ENCODE data around the gene JARID2.

Gene JARID2

DNA sequence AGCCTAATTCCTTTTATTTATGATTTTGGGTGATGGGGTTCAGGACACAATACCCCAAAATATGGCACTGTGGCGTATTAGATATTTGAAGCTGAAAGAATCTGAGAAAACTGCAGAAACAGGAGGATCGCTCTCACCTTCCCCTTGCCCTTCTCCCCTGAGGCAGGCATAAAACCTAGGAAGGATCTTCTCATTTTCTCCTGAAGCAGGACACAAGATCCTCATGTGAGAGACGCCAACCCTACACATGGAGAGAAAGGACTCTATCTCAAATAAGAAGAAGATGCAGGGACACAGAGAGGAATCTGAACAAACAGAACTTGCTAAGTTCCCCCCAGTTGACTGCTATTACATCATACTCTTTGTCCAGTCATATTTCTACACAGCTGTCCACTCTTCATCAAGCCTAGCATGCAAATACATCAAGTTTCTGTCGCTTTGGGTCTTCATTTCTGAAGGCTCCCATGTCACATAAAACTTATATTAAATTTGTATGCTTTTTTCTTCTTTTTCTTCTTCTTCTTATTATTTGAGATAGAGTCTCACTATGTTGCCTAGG, 307.9 kb downstream of the JARID2 start:
- POLR2A ChIA-PET = no interaction called here
- H3K4me3 ChIP-seq (ENCODE audit: low read depth, low read length) = no peak overlapping the region
- CTCF ChIA-PET = no interaction called here
- no peak for TF ChIP-seq CTCF (IDR thresholded peaks at IDR 0.05; ENCODE audit: insufficient read depth, low read length, missing control alignments)
- no peak for DNase-seq (ENCODE audit: low read depth, low spot score)

DNA sequence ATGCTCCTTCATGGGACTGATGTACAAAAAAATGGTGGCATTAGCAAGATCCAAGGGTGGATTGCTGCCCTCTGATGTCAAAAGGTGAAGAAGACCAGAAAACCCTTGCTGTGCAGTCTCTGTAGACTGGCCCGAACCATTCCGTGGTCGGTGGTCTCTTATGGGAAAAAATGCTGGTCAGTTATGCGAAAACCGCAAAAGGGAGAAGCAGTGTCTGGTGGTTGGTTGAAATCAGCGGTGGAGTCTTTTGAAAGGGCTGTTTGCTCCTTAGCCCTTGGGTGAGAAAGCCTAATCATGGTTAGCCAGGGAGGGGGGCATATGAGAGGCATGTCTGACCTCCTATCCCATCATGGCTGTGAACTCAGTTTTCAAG, 308.8 kb downstream of the JARID2 start:
- TF ChIP-seq CTCF (IDR thresholded peaks at IDR 0.05; ENCODE audit: insufficient read depth, low read length, missing control alignments) = no peak
- ChIA-PET POLR2A (no interaction called here), CTCF (no interaction called here)
- DNase-seq (ENCODE audit: low read depth, low spot score) = no peak
- no peak overlapping the region for H3K4me3 ChIP-seq (ENCODE audit: low read depth, low read length)

- CTCF ChIA-PET = no interaction called here
- DNase-seq (ENCODE audit: low read depth, low spot score) = no peak
- H3K4me3 ChIP-seq (ENCODE audit: low read depth, low read length) = no peak overlapping the region
- POLR2A ChIA-PET = no interaction called here
- TF ChIP-seq CTCF (IDR thresholded peaks at IDR 0.05; ENCODE audit: insufficient read depth, low read length, missing control alignments) = no peak
These were observed 309.5 kb downstream of the JARID2 start for GRCh38 chr6:15555101-15556038.

- DNase-seq (ENCODE audit: low read depth, low spot score) = no peak
- ChIA-PET POLR2A (no interaction called here), CTCF (no interaction called here)
- no peak overlapping the region for H3K4me3 ChIP-seq (ENCODE audit: low read depth, low read length)
- no peak for TF ChIP-seq CTCF (IDR thresholded peaks at IDR 0.05; ENCODE audit: insufficient read depth, low read length, missing control alignments)
These were observed 310.8 kb downstream of the JARID2 start for GRCh38 chr6:15556711-15557110.

DNA sequence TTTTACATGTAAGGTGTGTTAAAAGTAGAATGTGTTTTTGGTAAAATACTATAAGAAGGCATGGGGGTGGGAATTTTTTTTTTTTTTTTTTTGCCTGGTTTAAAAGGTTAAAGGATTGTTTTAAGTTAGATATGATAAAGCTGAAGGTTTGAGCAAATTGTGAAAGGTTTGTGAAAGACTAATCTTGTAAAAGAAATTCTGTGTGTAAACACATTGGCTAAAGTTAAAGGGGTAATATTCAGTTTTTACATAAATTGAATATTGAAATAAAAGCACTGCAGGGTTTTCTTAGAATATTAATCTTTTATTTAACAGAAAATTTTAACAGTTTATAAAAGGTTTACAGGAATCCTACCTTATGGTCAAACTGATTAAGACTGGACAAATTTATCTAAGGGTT, 311.3 kb downstream of the JARID2 start:
- TF ChIP-seq CTCF (IDR thresholded peaks at IDR 0.05; ENCODE audit: insufficient read depth, low read length, missing control alignments) = no peak
- ChIA-PET CTCF (no interaction called here), POLR2A (no interaction called here)
- no peak for DNase-seq (ENCODE audit: low read depth, low spot score)
- no peak overlapping the region for H3K4me3 ChIP-seq (ENCODE audit: low read depth, low read length)

- no peak overlapping the region for H3K4me3 ChIP-seq (ENCODE audit: low read depth, low read length)
- ChIA-PET CTCF (no interaction called here), POLR2A (no interaction called here)
- no peak for DNase-seq (ENCODE audit: low read depth, low spot score)
- no peak for TF ChIP-seq CTCF (IDR thresholded peaks at IDR 0.05; ENCODE audit: insufficient read depth, low read length, missing control alignments)
These were observed 314.8 kb downstream of the JARID2 start for GRCh38 chr6:15560713-15561112.
